ENCODE results near the gene SRSF9.

GRCh38 chr12:120480211-120480610 is 10.7 kb upstream of the SRSF9 start:
- TF ChIP-seq CTCF (conservative IDR thresholded peaks at IDR 0.05) (no peak), EZH2 (IDR thresholded peaks at IDR 0.05; ENCODE audit: low read depth) (no peak)

Measured in PC-9 (cell line).